ENCODE measurements around the gene GUCY2D.
"Not testable (repeated sequence)": the region's sequence is repeated elsewhere in the genome, so short reads cannot be mapped to it uniquely, and the experiment has no call there.

Gene GUCY2D

DNA sequence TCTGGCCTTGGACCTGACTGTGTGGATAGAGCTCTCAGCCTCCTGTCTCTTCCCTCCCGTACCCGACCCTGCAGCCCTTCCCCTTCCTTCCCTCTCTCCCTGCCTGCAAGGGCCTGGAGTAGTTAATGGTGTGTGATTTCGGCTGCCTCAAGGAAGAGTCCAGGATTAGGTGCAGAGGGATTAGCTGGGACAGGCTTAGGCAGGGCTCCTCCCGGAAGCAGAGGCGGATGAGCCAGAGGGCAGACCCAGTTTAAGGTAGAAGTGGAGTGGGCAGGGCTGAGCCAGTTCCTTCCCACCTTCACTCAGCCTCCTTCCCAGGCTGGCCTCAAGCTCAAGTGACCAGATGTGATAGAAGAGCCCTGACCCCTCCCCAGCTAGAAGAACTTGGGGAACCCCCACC lies 16.8 kb downstream of the GUCY2D start:
- no peak for DNase-seq

DNA sequence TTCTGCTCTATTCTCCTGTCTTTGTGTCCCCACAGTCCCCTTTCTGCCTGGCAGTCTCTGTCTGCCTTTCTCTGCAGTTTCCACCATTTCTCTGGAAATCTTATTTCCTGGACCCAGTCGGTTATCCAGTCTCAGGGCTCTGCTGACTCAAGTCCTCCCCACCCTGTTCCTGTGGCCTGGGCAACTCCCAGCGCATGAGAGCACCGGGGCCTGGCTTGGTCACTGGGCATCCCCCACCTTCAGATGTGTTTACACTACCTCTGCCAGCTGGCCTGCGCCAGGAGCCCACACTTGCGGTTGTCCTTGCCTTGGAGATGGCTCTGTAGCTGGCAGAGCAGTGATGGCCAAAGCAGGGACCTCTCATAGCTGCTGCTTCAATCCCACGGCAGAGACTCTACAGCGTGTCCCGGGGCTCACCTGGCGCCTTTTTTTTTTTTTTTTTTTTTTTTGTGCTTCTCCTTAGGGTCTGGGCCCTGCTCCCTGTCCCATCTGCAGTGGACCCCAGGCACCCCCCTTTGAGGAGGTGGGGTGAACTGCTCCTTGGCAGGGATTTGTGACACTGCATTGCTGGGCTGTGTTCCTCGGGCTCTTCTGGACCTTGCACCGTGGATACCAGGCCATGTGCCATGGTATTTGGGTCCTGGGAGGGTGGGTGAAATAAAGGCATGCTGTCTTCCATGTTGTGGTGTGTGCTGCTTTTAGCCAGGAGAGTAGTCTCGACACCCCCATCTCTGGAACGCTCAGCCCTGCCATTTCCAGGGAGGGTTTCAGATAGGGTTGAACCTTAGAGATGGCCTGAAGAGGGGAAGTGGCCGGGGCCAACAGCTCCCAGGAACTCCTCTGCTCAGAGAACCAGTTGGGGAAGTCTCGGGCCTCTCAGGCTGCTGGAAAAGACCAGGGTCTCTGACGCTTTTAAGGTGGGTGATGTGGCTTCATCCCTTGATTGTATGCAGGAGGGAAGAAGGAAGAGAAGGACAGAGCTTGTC lies 17.5 kb downstream of the GUCY2D start:
- DNase-seq, result no peak

DNA sequence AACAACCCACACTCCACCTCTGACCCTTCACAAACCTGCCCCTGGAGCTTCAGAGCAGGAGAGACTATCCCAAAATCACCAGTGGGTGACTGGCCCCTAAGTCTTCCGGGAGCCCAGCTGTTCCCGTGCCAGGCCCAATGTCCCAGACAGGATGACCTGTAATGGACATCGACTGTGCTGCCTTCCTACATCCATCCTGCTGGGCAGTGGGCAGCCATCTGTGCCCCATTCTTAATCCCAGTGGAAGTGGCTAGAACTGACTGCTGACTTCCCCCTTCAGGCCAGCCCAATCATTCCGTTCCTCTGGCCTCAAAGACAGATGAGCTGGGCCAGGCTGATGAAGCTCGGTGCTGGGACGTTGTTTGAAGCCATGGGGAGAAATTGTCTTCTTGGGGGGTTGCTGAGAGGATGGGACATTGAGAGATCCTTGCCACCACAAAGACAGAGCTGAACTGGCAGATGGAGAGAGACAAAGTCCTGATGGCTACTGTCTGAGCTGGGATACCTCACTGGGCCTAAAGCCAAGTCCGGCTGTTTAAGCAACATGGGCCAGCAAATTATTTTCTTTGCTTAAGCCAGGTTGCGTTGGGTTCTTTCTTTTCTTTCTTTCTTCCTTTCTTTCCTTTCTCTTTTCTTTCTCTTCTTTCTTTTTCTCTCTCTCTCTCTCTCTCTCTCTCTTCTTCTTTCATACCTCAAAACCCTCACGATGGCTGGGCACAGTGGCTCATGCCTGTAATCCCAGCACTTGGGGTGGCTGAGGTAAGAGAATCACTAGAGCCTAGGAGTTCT lies 18.6 kb downstream of the GUCY2D start:
- DNase-seq, result no peak

GRCh38 chr17:8021565-8022359 lies 19.3 kb downstream of the GUCY2D start:
- DNase-seq, result no peak

DNA sequence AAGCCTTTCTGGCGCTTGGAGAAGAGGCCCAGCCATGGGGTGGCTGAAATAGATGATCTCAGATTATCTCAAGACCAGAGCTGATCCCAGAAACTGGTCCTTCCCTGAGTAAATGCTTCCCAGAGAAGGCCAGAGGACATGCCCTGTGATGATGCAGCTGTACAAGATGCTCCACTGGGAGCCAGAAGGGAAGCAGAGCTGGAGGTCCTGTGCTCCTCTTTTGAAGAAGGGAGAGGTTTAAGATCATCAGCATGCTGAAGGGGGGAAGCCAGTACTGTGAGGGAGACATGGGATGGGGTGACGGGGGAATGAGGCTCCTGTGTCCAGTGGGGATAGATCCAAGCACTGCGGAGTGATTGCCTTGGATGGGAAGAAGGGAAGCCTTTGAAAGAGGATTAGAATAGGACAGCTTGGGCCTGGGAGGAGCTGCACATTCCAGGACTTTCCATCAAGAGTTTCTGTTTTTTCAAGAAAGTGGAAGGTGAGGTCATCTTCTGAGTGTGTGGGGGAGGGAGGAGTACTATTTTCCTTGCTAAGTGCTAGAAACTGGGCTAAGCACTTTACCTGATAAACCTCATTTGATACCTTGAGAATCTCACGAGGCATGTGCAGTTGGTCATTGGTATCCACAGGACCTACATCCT lies 20.1 kb downstream of the GUCY2D start:
- DNase-seq, result no peak

- DNase-seq, result not testable (repeated sequence)
Observed at GRCh38 chr17:8024161-8024560, 21.7 kb downstream of the GUCY2D start.

DNA sequence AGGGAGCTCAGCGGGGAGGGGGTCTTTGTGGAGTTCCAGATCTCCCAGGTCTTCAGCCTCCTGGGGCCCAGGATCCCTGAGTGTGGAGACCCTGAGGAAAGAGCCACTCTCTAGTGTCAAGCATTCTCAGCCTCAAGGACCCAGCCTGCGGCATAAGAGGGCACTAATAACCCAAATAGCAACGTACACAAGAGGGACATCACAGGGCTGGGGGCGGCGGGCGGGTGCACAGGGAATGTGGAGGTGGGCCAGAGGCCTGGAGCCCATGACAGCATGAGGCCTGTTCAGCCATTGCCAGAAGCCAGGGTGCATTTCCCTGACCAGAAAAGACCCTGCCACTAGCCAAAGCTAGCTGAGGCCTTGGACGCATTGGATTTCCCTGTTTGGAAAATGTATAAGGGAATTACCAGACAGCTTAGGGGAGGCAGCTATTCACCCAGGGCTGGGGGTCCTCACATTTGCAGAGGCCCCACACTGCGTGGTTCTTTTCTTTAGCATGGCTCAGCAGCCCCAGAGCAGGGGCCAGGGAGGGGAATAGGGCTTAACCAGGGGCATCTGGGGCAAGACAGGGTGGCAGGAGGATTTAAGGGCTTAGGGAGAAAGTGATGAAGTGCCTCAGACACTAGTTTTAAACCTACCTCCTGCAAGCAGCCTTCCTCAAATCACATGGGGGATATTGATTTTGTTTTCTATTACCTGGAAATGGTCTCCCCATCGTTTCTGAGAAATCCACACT lies 22.9 kb downstream of the GUCY2D start:
- no peak for DNase-seq

GRCh38 chr17:8029121-8029520 lies 26.7 kb downstream of the GUCY2D start:
- DNase-seq, result no peak

GRCh38 chr17:8031261-8031661 lies 28.8 kb downstream of the GUCY2D start:
- DNase-seq, result no peak

- DNase-seq, result no peak
Observed at GRCh38 chr17:8031950-8032349, 29.5 kb downstream of the GUCY2D start.

GRCh38 chr17:8032442-8032841 lies 30.0 kb downstream of the GUCY2D start:
- no peak for DNase-seq

DNA sequence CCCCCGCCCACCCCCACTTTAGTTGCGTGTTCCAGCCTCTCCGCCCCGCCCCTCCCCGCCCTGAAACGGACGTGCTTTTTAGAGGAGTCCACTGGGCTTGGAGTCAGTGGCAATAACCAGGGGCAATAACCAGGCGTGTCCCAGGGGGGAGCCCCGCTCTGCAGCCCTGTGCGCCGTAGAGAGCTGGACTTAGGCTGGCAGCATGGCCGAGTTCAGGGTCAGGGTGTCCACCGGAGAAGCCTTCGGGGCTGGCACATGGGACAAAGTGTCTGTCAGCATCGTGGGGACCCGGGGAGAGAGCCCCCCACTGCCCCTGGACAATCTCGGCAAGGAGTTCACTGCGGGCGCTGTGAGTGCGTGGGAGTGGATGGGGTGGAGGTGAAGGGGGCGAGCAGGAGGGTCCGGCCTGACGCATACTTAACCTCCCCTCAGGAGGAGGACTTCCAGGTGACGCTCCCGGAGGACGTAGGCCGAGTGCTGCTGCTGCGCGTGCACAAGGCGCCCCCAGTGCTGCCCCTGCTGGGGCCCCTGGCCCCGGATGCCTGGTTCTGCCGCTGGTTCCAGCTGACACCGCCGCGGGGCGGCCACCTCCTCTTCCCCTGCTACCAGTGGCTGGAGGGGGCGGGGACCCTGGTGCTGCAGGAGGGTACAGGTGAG lies 36.7 kb downstream of the GUCY2D start, which contains the start of gene ALOX15B:
Gene ALOX15B, plus strand, starts transcription at position 106 of the 657 bp plus-strand sequence. Its CDS starts 97 bp downstream, at position 203.
- no peak for DNase-seq

- no peak for DNase-seq
Observed at GRCh38 chr17:8039611-8040168, 37.3 kb downstream of the GUCY2D start.

DNA sequence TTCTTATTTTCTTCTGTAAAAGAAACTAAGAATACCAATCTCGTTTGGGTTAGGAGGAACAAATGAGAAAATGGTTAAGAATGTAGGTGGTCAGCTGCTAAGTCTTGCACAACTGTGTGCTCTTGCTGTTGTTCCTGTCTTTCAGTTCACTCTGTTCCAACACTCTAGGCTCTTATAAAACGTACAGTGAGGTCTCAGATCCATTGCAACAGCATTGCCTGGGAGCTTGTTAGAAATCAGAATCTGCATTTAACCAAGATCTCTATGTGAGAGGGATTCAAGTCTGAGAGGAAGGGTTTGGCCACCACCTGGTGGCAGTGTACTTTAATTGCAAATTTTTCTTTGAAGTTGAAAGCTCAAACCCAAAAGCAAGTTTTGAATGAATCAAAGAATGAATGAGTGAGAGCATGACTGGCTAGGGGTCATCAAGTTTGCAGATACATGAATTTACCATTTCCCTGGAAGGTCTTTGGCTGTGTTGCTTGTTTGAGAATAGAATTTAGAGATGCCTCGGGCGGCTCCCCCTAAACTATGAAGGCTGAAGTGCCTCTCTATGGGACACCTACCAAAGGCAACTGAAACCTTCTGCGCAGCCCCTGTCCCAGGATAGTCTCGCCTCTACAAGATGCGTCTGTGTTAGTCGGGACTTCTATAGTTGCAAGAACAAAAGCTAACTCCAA lies 39.0 kb downstream of the GUCY2D start:
- DNase-seq, result peak; percentile 19 to 24

- no peak for DNase-seq
Observed at GRCh38 chr17:8041979-8042378, 39.6 kb downstream of the GUCY2D start.

GRCh38 chr17:8044819-8045810 lies 42.7 kb downstream of the GUCY2D start:
- DNase-seq, result no peak

- DNase-seq, result no peak
Observed at GRCh38 chr17:8046306-8046928, 44.0 kb downstream of the GUCY2D start.

Measured in stimulated activated CD4-positive, alpha-beta T cell treated with anti-CD3 and anti-CD28 coated beads, Interleukin-4, amount 100 ng/mL, for 4 hours (primary cell).